Loucy (cell line): ENCODE measurements around the gene ELL3.
"Not testable (repeated sequence)": the region's sequence is repeated elsewhere in the genome, so short reads cannot be mapped to it uniquely, and the experiment has no call there.

Source experiments
- H2AFZ ChIP-seq: fragments of 200-600 bp; sonication (generic); 2 replicates; pipeline ENCODE4 v1.6.0; 2016; ENCODE audit warnings: antibody characterized with exemption, mild to moderate bottlenecking, low read length, moderate library complexity
- H3F3A ChIP-seq: fragments of 200-600 bp; 2 replicates; pipeline ENCODE4 v1.6.0; 2016; ENCODE audit warnings: antibody characterized with exemption, low read depth, mild to moderate bottlenecking
- H3K27me3 ChIP-seq: fragments of 200-600 bp; sonication (generic); 2 replicates; pipeline ENCODE4 v1.6.1; 2014; ENCODE audit warnings: low read length, mild to moderate bottlenecking; ENCODE audit not compliant: insufficient read depth, poor library complexity, severe bottlenecking
- H3K36me3 ChIP-seq: fragments of 200-600 bp; sonication (generic); 2 replicates; pipeline ENCODE4 v1.6.1; 2016; ENCODE audit warnings: low read length; ENCODE audit not compliant: insufficient read depth
- H3K4me1 ChIP-seq: fragments of 200-600 bp; sonication (generic); 2 replicates; pipeline ENCODE4 v1.5.1; 2014; ENCODE audit warnings: low read length, mild to moderate bottlenecking; ENCODE audit not compliant: insufficient read depth, poor library complexity, severe bottlenecking
- H3K4me2 ChIP-seq: fragments of 200-600 bp; sonication (generic); 2 replicates; pipeline ENCODE4 v1.6.0; 2014; ENCODE audit warnings: antibody characterized with exemption, low read length, low read depth, mild to moderate bottlenecking; ENCODE audit not compliant: poor library complexity, severe bottlenecking
- H3K4me3 ChIP-seq: fragments of 200-600 bp; sonication (generic); 2 replicates; pipeline ENCODE4 v1.5.1; 2014; ENCODE audit warnings: low read length, mild to moderate bottlenecking, mixed read lengths; ENCODE audit not compliant: poor library complexity, severe bottlenecking
- H3K79me2 ChIP-seq: fragments of 200-600 bp; sonication (generic); 2 replicates; pipeline ENCODE4 v1.6.1; 2014; ENCODE audit warnings: low read length; ENCODE audit not compliant: insufficient read depth
- H3K9ac ChIP-seq: fragments of 200-600 bp; sonication (generic); 2 replicates; pipeline ENCODE4 v1.6.0; 2014; ENCODE audit warnings: mild to moderate bottlenecking, low read depth, low read length, moderate library complexity; ENCODE audit not compliant: poor library complexity, severe bottlenecking
- H3K9me2 ChIP-seq: fragments of 200-600 bp; sonication (generic); replicated peaks from 2 replicates; pipeline ENCODE4 v1.6.1; 2016; ENCODE audit warnings: low read depth, low read length, mixed read lengths
- H3K9me3 ChIP-seq: fragments of 200-600 bp; sonication (generic); 2 replicates; pipeline ENCODE4 v1.6.1; 2014; ENCODE audit warnings: mild to moderate bottlenecking, antibody characterized with exemption, low read length, low read depth; ENCODE audit not compliant: insufficient read depth
- H4K20me1 ChIP-seq: fragments of 200-600 bp; sonication (generic); 2 replicates; pipeline ENCODE4 v1.6.0; 2014; ENCODE audit warnings: antibody characterized with exemption, low read length, mild to moderate bottlenecking; ENCODE audit not compliant: insufficient read depth, poor library complexity, severe bottlenecking
- EZH2phosphoT487 ChIP-seq: fragments of 200-600 bp; IDR thresholded peaks from 2 replicates; pipeline ENCODE4 v1.6.1; 2018; ENCODE audit warnings: antibody characterized with exemption, mild to moderate bottlenecking, moderate library complexity, borderline replicate concordance
- TF ChIP-seq, protein P1 (sequence below): fragments of 200-600 bp; sonication (generic); conservative IDR thresholded peaks from 2 replicates; pipeline ENCODE4 v1.5.1; 2014; ENCODE audit warnings: mild to moderate bottlenecking, antibody characterized with exemption, low read length

Gene ELL3

DNA sequence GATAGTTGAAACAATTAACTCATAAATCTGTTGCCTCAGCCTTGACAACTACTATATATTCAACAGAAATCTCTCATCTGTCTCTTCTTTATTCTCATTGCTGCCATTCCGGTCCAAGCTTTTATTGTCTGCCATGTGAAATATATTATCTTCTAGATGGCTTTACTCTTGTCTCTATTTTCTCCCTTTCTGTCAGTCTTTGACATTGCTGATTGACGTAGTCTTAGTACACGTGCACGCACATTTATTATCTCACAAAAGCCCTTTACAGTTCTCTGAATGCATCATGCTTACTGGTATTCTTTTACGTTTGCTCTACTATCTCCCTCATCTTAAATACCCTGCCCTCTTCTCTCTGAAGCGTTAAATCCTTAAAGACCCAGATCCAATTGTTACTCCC is 24.9 kb downstream of the ELL3 start:
- Histone ChIP-seq H4K20me1 (peaks cover 90% of the 10 kb centered on the region), H3K9me3 (no peaks in the 10 kb centered on the region), H3K36me3 (peaks cover 58% of the 10 kb centered on the region), H2AFZ (no peak overlapping the region), H3K4me2 (peak overlapping the region; percentile 81), H3F3A (no peaks in the 10 kb centered on the region), H3K9ac (peak overlapping the region; percentile 52), H3K4me3 (peak overlapping the region; percentile 68), H3K9me2 (no peaks in the 10 kb centered on the region), H3K4me1 (peaks cover 47% of the 10 kb centered on the region), H3K27me3 (no peaks in the 10 kb centered on the region), H3K79me2 (peaks cover 99% of the 10 kb centered on the region)
- TF ChIP-seq, protein P1, sequence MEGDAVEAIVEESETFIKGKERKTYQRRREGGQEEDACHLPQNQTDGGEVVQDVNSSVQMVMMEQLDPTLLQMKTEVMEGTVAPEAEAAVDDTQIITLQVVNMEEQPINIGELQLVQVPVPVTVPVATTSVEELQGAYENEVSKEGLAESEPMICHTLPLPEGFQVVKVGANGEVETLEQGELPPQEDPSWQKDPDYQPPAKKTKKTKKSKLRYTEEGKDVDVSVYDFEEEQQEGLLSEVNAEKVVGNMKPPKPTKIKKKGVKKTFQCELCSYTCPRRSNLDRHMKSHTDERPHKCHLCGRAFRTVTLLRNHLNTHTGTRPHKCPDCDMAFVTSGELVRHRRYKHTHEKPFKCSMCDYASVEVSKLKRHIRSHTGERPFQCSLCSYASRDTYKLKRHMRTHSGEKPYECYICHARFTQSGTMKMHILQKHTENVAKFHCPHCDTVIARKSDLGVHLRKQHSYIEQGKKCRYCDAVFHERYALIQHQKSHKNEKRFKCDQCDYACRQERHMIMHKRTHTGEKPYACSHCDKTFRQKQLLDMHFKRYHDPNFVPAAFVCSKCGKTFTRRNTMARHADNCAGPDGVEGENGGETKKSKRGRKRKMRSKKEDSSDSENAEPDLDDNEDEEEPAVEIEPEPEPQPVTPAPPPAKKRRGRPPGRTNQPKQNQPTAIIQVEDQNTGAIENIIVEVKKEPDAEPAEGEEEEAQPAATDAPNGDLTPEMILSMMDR = no peak
- TF ChIP-seq EZH2phosphoT487 = no peak

DNA sequence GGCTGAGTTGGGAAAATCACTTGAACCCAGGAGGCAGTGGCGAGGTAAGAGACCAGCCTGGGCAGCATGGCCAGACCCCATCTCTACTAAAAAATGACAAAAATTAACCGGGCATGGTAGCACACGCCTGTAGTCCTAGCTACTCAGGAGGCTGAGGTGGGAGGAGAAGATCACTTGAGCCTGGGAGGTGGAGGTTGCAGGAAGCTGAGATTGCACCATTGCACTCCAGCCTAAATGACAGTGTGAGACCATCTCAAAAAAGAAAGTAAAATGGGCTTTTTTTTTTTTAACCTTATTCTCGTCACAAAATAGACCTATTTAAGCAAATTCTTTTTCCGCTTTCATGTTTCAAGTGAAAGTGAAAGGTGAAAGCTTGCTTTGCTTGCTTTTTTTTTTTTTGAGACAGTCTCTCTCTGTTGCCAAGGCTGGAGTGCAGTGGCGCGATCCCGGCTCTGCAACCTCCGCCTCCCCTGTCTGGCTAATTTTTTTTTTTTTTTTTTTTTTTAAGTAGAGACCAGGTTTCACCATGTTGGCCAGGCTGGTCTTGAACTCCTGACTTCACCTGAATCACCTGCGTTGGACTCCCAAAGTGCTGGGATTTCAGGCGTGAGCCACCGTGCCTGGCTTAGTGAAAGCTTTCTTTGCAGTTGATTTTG is 26.9 kb downstream of the ELL3 start:
- TF ChIP-seq EZH2phosphoT487 = no peak
- Histone ChIP-seq H3K79me2 (peaks cover 89% of the 10 kb centered on the region), H3K4me3 (peak overlapping the region; percentile 68), H3K27me3 (no peaks in the 10 kb centered on the region), H3K4me2 (peak overlapping the region; percentile 81), H3K9me2 (no peaks in the 10 kb centered on the region), H3K36me3 (peaks cover 37% of the 10 kb centered on the region; the same call in 1 of the 2 replicates), H3K4me1 (peaks cover 51% of the 10 kb centered on the region), H3K9ac (peak overlapping the region; percentile 48), H2AFZ (no peak overlapping the region), H3K9me3 (no peaks in the 10 kb centered on the region), H4K20me1 (peaks cover 73% of the 10 kb centered on the region), H3F3A (no peaks in the 10 kb centered on the region)

GRCh38 chr15:43748376-43748775 is 28.4 kb downstream of the ELL3 start:
- Histone ChIP-seq H3K4me1 (peaks cover 48% of the 10 kb centered on the region), H3K4me2 (peak overlapping the region; percentile 81), H3K27me3 (no peaks in the 10 kb centered on the region)

DNA sequence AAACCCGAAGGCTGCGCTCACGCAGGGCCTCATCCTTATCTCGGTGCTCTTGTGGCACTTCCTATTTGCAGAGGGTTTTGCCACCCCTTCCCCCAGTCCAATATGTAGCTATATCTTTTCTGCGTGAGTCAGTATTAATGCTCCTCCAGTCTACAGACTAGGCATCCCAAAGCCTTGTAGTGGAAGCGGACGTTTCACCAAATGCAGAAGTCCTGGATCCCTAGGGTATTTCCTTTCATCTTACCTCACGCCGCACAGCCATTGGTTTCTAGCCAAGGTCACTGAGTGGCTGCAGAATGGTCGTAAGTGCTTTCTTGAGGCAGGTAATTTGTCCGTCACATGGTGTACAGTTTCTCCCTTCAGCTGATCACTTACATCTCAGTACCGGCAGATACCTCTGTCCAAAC is 29.9 kb downstream of the ELL3 start:
- peak overlapping the region; percentile 99 for H3K9ac ChIP-seq
- peak overlapping the region; percentile 78 for H2AFZ ChIP-seq

More at GRCh38 chr15:43748376-43748775, 28.4 kb downstream of the ELL3 start:
- no peaks in the 10 kb centered on the region for H3F3A ChIP-seq
- H3K36me3 ChIP-seq = peaks cover 23% of the 10 kb centered on the region; the same call in 1 of the 2 replicates
- H2AFZ ChIP-seq = no peak overlapping the region
- no peaks in the 10 kb centered on the region for H3K9me2 ChIP-seq
- peak overlapping the region; percentile 88 for H3K4me3 ChIP-seq
- no peak for TF ChIP-seq EZH2phosphoT487
- TF ChIP-seq, protein P1 = no peak
- peak overlapping the region; percentile 99 for H3K9ac ChIP-seq
- peaks cover 75% of the 10 kb centered on the region for H3K79me2 ChIP-seq
- H3K9me3 ChIP-seq = no peaks in the 10 kb centered on the region
- H4K20me1 ChIP-seq = peaks cover 60% of the 10 kb centered on the region

DNA sequence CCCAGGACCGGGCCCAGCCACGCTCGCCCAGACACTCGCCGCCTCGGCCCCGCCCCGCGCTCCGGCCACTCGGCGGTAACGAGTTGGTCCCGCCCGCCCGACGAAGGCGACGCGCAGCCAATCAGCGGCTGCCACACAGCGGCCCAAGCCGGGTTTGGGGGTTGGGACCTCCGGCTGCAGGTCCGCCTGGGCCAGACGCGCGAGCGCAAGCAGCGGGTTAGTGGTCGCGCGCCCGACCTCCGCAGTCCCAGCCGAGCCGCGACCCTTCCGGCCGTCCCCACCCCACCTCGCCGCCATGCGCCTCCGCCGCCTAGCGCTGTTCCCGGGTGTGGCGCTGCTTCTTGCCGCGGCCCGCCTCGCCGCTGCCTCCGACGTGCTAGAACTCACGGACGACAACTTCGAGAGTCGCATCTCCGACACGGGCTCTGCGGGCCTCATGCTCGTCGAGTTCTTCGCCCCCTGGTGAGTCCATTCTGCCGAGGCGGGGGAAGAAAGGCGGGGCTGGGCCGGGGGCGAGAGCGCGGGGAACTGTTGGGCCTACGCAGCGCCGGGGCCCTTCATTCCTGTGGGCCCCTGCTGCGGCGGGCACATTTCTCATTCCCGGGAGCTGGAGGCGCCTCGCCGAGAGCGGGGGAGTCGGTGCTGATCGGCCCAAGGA is 30.4 kb downstream of the ELL3 start, which contains the start of gene PDIA3:
Gene PDIA3, plus strand, starts transcription at position 194 of the 658 bp plus-strand sequence. Its CDS starts 102 bp downstream, at position 296.
- H4K20me1 ChIP-seq = peaks cover 40% of the 10 kb centered on the region
- peaks cover 55% of the 10 kb centered on the region for H3K79me2 ChIP-seq
- not testable (repeated sequence) for H3K27me3 ChIP-seq, H3K36me3 ChIP-seq, H3K9me3 ChIP-seq, H3F3A ChIP-seq, H3K9me2 ChIP-seq
- peak within 1 kb of the TSS; percentile 83 for H3K4me2 ChIP-seq
- peak within 1 kb of the TSS; percentile 89 for H2AFZ ChIP-seq
- H3K4me1 ChIP-seq = peaks cover 34% of the 10 kb centered on the region
- H3K9ac ChIP-seq = peak within 1 kb of the TSS; percentile 99
- peak within 1 kb of the TSS; percentile 88 for H3K4me3 ChIP-seq

More for the DNA sequence above, 29.9 kb downstream of the ELL3 start:
- peaks cover 45% of the 10 kb centered on the region for H4K20me1 ChIP-seq
- not testable (repeated sequence) for H3K27me3 ChIP-seq, H3K9me2 ChIP-seq, H3F3A ChIP-seq, H3K9me3 ChIP-seq, H3K36me3 ChIP-seq
- H3K4me3 ChIP-seq = peak overlapping the region; percentile 88
- H3K4me2 ChIP-seq = peak overlapping the region; percentile 81
- H3K79me2 ChIP-seq = peaks cover 60% of the 10 kb centered on the region
- H3K4me1 ChIP-seq = peaks cover 40% of the 10 kb centered on the region
